ENCODE results near the gene SACM1L. TPM values are rescaled to one million over a fixed set of nuclear protein-coding genes. Genes with fewer than 3 reads are reported as not detected.

SACM1L gene
- polyA plus RNA-seq, 1 experiment: 35.5 TPM

- H3K27me3 ChIP-seq (ENCODE audit: control insufficient read depth, insufficient read depth, low read length): peaks cover 56% of the 10 kb centered on the region
- POLR2A ChIA-PET: no interaction called here
- CTCF ChIA-PET: no interaction called here
- DNase-seq (ENCODE audit: low read depth, low spot score): no peak
- no peaks in the 10 kb centered on the region; the same call in 1 of the 2 replicates for H3K9me3 ChIP-seq (ENCODE audit: control insufficient read depth, insufficient read depth, low read length)
- H3K27ac ChIP-seq (ENCODE audit: low read depth, low read length): no peak overlapping the region
- TF ChIP-seq CTCF (IDR thresholded peaks at IDR 0.05; ENCODE audit: low read depth, low read length): no peak
- no peak overlapping the region for H3K4me3 ChIP-seq (ENCODE audit: low read depth, low read length)
Observed at GRCh38 chr3:45775571-45776300, 86.5 kb downstream of the SACM1L start.

GRCh38 chr3:45776301-45776595, 87.1 kb downstream of the SACM1L start:
- CTCF ChIA-PET: no interaction called here
- no peak for DNase-seq (ENCODE audit: low read depth, low spot score)
- Histone ChIP-seq H3K27ac (ENCODE audit: low read depth, low read length) (no peak overlapping the region), H3K27me3 (ENCODE audit: control insufficient read depth, insufficient read depth, low read length) (peaks cover 55% of the 10 kb centered on the region), H3K4me3 (ENCODE audit: low read depth, low read length) (no peak overlapping the region), H3K9me3 (ENCODE audit: control insufficient read depth, insufficient read depth, low read length) (no peaks in the 10 kb centered on the region)
- POLR2A ChIA-PET: no interaction called here
- no peak for TF ChIP-seq CTCF (IDR thresholded peaks at IDR 0.05; ENCODE audit: low read depth, low read length)

GRCh38 chr3:45776611-45777010, 87.4 kb downstream of the SACM1L start:
- DNase-seq (ENCODE audit: low read depth, low spot score): no peak
- H3K27ac ChIP-seq (ENCODE audit: low read depth, low read length): no peak overlapping the region
- CTCF ChIA-PET: no interaction called here
- POLR2A ChIA-PET: no interaction called here
- H3K4me3 ChIP-seq (ENCODE audit: low read depth, low read length): no peak overlapping the region
- TF ChIP-seq CTCF (IDR thresholded peaks at IDR 0.05; ENCODE audit: low read depth, low read length): no peak
- no peaks in the 10 kb centered on the region for H3K9me3 ChIP-seq (ENCODE audit: control insufficient read depth, insufficient read depth, low read length)
- H3K27me3 ChIP-seq (ENCODE audit: control insufficient read depth, insufficient read depth, low read length): peaks cover 55% of the 10 kb centered on the region

GRCh38 chr3:45777111-45777745, 88.0 kb downstream of the SACM1L start:
- DNase-seq (ENCODE audit: low read depth, low spot score): no peak
- Histone ChIP-seq H3K27me3 (ENCODE audit: control insufficient read depth, insufficient read depth, low read length) (peaks cover 60% of the 10 kb centered on the region), H3K27ac (ENCODE audit: low read depth, low read length) (no peak overlapping the region), H3K9me3 (ENCODE audit: control insufficient read depth, insufficient read depth, low read length) (no peaks in the 10 kb centered on the region; the same call in 1 of the 2 replicates), H3K4me3 (ENCODE audit: low read depth, low read length) (no peak overlapping the region)
- POLR2A ChIA-PET: no interaction called here
- no peak for TF ChIP-seq CTCF (IDR thresholded peaks at IDR 0.05; ENCODE audit: low read depth, low read length)
- CTCF ChIA-PET: no interaction called here

- no peaks in the 10 kb centered on the region; the same call in 1 of the 2 replicates for H3K9me3 ChIP-seq (ENCODE audit: control insufficient read depth, insufficient read depth, low read length)
- peaks cover 62% of the 10 kb centered on the region for H3K27me3 ChIP-seq (ENCODE audit: control insufficient read depth, insufficient read depth, low read length)
- H3K4me3 ChIP-seq (ENCODE audit: low read depth, low read length): no peak overlapping the region
- CTCF ChIA-PET: no interaction called here
- no peak for TF ChIP-seq CTCF (IDR thresholded peaks at IDR 0.05; ENCODE audit: low read depth, low read length)
- no peak overlapping the region for H3K27ac ChIP-seq (ENCODE audit: low read depth, low read length)
- no peak for DNase-seq (ENCODE audit: low read depth, low spot score)
- POLR2A ChIA-PET: no interaction called here
Observed at GRCh38 chr3:45777746-45778386, 88.7 kb downstream of the SACM1L start.

Measured in AG04450 (cell line).